HepG2 (cell line): ENCODE measurements around the gene PSENEN. TPM values are rescaled to one million over a fixed set of nuclear protein-coding genes. Genes with fewer than 3 reads are reported as not detected.

Experiments
- AKAP8 ChIP-seq: sonication (generic); formaldehyde crosslinking; IDR thresholded peaks from 2 replicates; pipeline ENCODE4 v1.5.1; 2020; ENCODE audit warnings: mild to moderate bottlenecking, missing genetic modification reagents
- CHCHD3 ChIP-seq: sonication (generic); formaldehyde crosslinking; IDR thresholded peaks from 2 replicates; pipeline ENCODE4 v1.8.0; 2022; ENCODE audit warnings: mild to moderate bottlenecking, missing genetic modification reagents, moderate library complexity
- GLMP ChIP-seq: sonication (generic); formaldehyde crosslinking; IDR thresholded peaks from 2 replicates; pipeline ENCODE4 v1.9.0; 2021; ENCODE audit warnings: missing genetic modification reagents, mild to moderate bottlenecking, borderline replicate concordance
- GTF2F1 ChIP-seq: fragments of 150-350 bp; IDR thresholded peaks from 2 replicates; pipeline ENCODE4 v1.6.1; 2014; ENCODE audit warnings: low read length
- GTF3A ChIP-seq: sonication (generic); formaldehyde crosslinking; conservative IDR thresholded peaks from 2 replicates; pipeline ENCODE4 v1.4.0; 2020; ENCODE audit warnings: mild to moderate bottlenecking, missing genetic modification reagents
- HOXA9 ChIP-seq: sonication (generic); formaldehyde crosslinking; IDR thresholded peaks from 2 replicates; pipeline ENCODE4 v1.8.1; 2022; ENCODE audit warnings: missing genetic modification reagents, mild to moderate bottlenecking, moderate library complexity, borderline replicate concordance
- KLF13 ChIP-seq: sonication (generic); formaldehyde crosslinking; IDR thresholded peaks from 2 replicates; pipeline ENCODE4 v1.4.0; 2020; ENCODE audit warnings: mild to moderate bottlenecking, missing genetic modification reagents
- ZBTB40 ChIP-seq, 2 experiments: fragments of 450-650 bp in 1 of 2; sonication (generic) in 1 of 2; formaldehyde crosslinking in 1 of 2; IDR thresholded peaks; 2 replicates each; pipeline versions ENCODE4 v1.6.1 to v1.8.0; 2016 to 2022; ENCODE audit warnings: antibody characterized with exemption in 1 of 2, mild to moderate bottlenecking in 1 of 2, missing genetic modification reagents in 1 of 2
- ZMYM4 ChIP-seq: sonication (generic); formaldehyde crosslinking; IDR thresholded peaks from 2 replicates; pipeline ENCODE4 v1.8.1; 2023; ENCODE audit warnings: mild to moderate bottlenecking, missing genetic modification reagents
- ZNF441 ChIP-seq: sonication (generic); formaldehyde crosslinking; IDR thresholded peaks from 2 replicates; pipeline ENCODE4 v1.7.0; 2021; ENCODE audit warnings: missing genetic modification reagents, borderline replicate concordance
- ZNF7 ChIP-seq: IDR thresholded peaks from 2 replicates; pipeline ENCODE4 v1.6.1; 2016; ENCODE audit warnings: missing biosample characterization, missing genetic modification reagents
- ZNF747 ChIP-seq: sonication (generic); formaldehyde crosslinking; IDR thresholded peaks from 2 replicates; pipeline ENCODE4 v1.8.1; 2023; ENCODE audit warnings: missing genetic modification reagents, mild to moderate bottlenecking, borderline replicate concordance
- ZNF788 ChIP-seq: sonication (generic); formaldehyde crosslinking; IDR thresholded peaks from 2 replicates; pipeline ENCODE4 v1.5.0; 2020; ENCODE audit warnings: mild to moderate bottlenecking, missing genetic modification reagents, borderline replicate concordance
- polyA plus RNA-seq, 8 experiments: library from polyadenylated mRNA; depleted of rRNA in 3 of 8; stranded (reverse) in 7 of 8; unstranded in 1 of 8; fragments of >200 nt; fragmentation: Illumina TruSeq in 4 of 8; extraction: Trizol in 4 of 8; gene quantifications; 2 replicates each; pipeline versions ENCODE4 v1.2.1 to v1.2.3, GENCODE V29; 2011 to 2016; ENCODE audit warnings: low read depth in 4 of 8, missing spikeins in 1 of 8, mixed read lengths in 1 of 8; ENCODE audit not compliant: insufficient read depth in 1 of 8
- total RNA-seq, 5 experiments: library from RNA; depleted of rRNA; stranded (reverse); fragments of >200 nt; fragmentation: Illumina TruSeq; extraction: Trizol; gene quantifications; 2 replicates each; pipeline ENCODE4 v1.2.3, GENCODE V29; 2016; ENCODE audit warnings: low read depth in 1 of 5
- TF ChIP-seq, protein P1 (sequence below): sonication (generic); formaldehyde crosslinking; IDR thresholded peaks from 2 replicates; pipeline ENCODE4 v1.4.0; 2020; ENCODE audit warnings: missing genetic modification reagents; ENCODE audit errors: not compliant biosample characterization
- TF ChIP-seq, protein P2 (sequence below): IDR thresholded peaks from 2 replicates; pipeline ENCODE4 v1.6.1; 2016; ENCODE audit warnings: low read depth, control low read depth

PSENEN gene
- total and polyA plus RNA-seq, 2 of the 13 experiments (the other 11 are each of a cell fraction or from before 2014, with no cell fraction given): 16.9 to 34.2 TPM

DNA sequence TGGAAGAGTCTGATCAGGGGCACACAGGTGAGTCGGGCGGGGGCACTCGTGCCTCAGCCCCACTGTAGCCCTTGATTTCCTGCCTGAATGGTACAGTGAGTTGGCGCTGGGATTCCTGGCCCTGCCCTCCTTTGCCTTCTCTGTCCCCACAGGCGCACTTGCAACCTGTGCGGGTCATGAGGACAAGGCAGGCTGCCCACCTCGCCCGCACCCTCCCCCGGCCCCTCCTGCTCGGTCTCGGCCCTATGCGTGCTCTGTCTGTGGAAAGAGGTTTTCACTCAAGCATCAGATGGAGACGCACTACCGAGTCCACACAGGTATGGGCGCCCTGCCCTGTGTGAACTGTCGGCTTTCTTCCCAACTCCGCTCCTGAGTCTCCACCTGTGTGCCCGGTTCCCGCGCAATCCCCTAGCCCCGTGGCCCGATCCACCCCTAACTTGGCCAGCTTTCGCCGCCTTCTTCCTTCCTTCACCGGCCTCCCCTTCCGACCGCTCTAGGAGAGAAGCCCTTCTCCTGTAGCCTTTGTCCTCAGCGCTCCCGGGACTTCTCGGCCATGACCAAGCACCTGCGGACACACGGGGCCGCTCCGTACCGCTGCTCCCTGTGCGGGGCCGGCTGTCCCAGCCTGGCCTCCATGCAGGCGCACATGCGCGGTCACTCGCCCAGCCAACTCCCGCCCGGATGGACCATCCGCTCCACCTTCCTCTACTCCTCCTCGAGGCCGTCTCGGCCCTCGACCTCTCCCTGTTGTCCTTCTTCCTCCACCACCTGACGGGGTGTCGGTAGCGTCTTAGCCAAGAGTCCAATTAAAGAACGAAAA, 29.3 kb upstream of the PSENEN start (continued):
- TF ChIP-seq, protein P1, sequence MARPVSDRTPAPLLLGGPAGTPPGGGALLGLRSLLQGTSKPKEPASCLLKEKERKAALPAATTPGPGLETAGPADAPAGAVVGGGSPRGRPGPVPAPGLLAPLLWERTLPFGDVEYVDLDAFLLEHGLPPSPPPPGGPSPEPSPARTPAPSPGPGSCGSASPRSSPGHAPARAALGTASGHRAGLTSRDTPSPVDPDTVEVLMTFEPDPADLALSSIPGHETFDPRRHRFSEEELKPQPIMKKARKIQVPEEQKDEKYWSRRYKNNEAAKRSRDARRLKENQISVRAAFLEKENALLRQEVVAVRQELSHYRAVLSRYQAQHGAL (CRISPR knock-in tag): no peak
- TF ChIP-seq GTF2F1 (no peak), GTF3A (CRISPR knock-in tag) (no peak), ZNF788 (CRISPR knock-in tag) (no peak), ZMYM4 (CRISPR knock-in tag) (peak; percentile 27; the same call in 1 of the 2 replicates), GLMP (CRISPR knock-in tag) (no peak), ZNF7 (no peak), ZNF747 (CRISPR knock-in tag) (peak; percentile 80; the same call in 1 of the 2 replicates), AKAP8 (peak; percentile 60), ZBTB40 (IDR thresholded peaks at IDR 0.05) (no peak), ZBTB40 (CRISPR knock-in tag; IDR thresholded peaks at IDR 0.05) (peak; percentile 64; the same call in 1 of the 2 replicates), CHCHD3 (0 out of 2 replicates have a peak, but pooled peaks have one; percentile 25), KLF13 (CRISPR knock-in tag) (peak; percentile 80; the same call in 1 of the 2 replicates), ZNF441 (no peak), HOXA9 (peak; percentile 62; the same call in 1 of the 2 replicates)
- TF ChIP-seq, protein P2, sequence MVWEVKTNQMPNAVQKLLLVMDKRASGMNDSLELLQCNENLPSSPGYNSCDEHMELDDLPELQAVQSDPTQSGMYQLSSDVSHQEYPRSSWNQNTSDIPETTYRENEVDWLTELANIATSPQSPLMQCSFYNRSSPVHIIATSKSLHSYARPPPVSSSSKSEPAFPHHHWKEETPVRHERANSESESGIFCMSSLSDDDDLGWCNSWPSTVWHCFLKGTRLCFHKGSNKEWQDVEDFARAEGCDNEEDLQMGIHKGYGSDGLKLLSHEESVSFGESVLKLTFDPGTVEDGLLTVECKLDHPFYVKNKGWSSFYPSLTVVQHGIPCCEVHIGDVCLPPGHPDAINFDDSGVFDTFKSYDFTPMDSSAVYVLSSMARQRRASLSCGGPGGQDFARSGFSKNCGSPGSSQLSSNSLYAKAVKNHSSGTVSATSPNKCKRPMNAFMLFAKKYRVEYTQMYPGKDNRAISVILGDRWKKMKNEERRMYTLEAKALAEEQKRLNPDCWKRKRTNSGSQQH (CRISPR knock-in tag): 0 out of 2 replicates have a peak, but pooled peaks have one; percentile 5
